Stimulated activated CD8-positive, alpha-beta memory T cell treated with anti-CD3 and anti-CD28 coated beads, Interleukin-2, amount 100 ng/mL, for 1 hour (primary cell): Measurements from ENCODE around the gene SOX8.

Experiments used
- DNase-seq, 2 donors: peaks; one replicate each; pipeline ENCODE4 v3.0.0-alpha.2; 2020; ENCODE audit warnings: low read depth in 2 of 2

The SOX8 gene

DNA sequence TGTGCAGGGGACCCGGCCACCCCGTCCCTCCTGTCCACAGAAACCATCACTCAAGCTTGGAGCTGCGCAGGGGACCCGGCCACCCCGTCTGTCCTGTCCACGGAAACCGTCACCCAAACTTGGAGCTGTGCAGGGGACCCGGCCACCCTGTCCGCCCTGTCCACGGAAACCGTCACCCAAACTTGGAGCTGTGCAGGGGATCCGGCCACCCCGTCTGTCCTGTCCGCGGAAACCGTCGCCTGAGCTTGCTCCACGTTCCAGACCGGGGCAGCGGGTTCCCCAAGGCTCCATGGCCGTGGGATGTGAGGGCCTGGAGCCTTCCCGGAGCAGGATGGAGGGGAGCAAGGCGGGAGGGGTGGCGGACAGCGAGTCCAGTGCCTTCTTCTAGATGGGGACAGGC lies 25.2 kb downstream of the SOX8 start:
- no peak for DNase-seq

DNA sequence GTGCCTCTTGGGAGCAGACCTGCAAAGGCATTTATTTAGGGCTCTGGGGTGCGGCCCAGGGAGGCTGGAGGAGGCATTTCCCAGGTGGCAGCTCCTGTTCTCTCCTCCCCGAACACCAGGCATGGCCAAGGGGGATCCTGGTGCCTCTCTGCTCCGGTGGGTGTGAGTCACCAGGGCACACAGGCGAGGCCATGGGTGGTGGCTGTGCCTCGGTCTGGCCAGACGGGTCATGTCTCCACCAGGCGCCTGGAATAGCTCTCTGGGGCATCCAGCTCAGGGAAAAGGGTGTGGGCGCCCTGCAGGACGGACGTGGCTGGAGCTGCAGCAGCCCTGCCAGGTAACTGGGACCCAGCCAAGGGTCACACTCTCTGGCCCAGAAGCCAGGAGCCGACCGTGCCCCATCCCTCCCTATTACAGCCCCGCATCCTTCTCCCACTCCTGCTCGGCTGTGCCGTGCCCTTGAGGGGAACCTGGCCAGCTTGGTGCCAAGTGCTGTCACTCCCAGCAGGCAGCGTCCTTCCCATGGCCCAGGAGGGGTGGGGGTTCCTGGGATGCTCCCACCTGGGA lies 25.8 kb downstream of the SOX8 start:
- DNase-seq = no peak

DNA sequence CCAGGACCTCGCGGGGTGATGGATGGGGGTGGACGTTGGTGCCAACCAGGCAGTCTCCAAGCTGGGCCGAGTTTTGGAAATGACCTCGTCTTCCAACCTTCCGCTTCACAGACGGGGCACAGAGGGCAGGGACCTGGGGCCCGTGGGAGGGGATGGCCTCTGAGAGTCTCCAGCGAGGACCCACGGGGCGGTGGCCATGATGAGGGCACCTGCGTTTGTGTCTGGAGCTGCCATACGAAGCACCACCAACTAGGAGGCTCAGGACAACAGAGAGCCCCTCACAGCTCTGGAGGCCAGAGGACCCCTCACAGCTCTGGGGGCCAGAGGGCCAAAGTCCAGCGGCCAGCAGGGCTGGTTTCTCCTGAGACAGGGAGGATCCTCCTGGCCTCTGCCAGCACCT lies 26.5 kb downstream of the SOX8 start:
- no peak for DNase-seq

DNA sequence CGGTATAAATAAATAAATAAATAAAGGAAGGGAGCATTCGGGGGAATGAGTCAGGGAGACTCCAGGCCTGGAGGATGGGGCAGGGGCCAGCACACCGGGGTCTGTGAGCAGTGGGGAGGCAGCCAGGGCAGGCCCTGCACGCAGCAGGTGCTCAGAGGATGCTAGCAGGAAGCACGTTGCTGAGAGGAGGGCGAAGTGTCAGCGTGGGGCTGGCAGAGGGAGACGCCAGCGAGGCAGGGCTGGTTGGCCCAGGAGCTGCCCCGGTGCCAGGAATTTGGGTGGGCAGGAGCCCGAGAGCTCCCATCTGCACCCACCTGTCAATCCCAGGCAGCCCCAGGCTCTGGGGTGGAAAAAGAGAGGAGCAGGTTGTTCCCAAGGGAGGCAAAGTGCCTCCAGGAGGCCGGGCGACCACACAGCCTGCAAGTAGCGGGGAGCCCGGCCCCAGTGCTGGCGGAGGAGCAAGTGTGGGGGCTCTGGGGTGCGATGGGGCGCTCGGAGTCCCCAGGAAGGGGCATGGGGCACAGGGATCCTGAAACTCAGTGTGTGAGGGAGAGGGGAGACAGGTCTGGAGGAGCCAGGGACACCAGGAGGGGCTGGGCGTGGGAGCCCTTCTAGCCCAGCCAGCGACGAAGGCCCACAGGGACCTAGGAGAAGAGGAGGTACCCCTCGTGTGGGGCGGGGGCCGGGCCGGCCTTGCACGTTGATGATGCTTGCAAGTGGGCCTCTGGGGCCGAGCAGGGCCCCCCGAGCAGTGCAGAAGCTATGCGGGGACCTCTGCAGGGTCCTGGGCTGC lies 28.0 kb downstream of the SOX8 start:
- no peak for DNase-seq

DNA sequence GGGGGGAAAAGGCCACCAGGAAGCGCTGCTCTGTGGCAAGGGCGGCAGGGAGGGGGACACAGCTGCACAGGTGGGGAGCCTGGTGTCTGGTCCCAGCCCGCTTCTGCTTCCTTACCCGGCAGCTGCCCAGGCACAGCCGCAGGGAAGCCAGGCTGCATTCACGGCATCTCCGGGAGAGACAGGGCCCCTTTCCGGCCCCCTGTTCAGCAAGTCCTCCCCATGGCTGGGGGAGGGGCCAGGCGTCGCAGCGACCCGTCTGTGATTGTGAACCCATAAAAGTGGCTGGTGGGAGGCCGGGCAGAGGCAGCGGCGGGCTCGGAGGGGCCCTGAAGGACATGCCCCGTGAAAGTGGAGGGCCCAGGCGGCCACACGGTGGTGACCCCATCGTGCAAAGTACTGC lies 28.7 kb downstream of the SOX8 start:
- DNase-seq = no peak

DNA sequence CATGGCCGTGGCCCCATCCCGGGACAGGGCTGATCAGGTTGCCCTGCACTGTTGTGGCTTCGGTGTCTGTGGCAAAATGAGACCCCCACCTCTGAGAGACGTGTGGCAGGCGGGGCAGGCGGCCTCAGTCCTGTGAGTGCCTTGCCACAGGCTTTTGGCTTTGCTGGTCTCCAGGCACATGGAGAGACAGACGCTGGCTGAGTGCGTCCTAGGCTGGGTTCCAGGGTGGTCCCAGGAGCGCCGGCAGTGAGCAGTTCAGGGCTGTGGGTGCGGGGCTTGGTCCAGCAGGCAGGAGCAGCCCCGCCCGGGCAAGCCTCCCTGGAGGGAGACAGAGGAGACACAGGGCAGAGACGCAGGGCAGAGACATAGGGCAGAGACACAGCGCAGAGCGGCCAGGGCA lies 29.2 kb downstream of the SOX8 start:
- DNase-seq = no peak

DNA sequence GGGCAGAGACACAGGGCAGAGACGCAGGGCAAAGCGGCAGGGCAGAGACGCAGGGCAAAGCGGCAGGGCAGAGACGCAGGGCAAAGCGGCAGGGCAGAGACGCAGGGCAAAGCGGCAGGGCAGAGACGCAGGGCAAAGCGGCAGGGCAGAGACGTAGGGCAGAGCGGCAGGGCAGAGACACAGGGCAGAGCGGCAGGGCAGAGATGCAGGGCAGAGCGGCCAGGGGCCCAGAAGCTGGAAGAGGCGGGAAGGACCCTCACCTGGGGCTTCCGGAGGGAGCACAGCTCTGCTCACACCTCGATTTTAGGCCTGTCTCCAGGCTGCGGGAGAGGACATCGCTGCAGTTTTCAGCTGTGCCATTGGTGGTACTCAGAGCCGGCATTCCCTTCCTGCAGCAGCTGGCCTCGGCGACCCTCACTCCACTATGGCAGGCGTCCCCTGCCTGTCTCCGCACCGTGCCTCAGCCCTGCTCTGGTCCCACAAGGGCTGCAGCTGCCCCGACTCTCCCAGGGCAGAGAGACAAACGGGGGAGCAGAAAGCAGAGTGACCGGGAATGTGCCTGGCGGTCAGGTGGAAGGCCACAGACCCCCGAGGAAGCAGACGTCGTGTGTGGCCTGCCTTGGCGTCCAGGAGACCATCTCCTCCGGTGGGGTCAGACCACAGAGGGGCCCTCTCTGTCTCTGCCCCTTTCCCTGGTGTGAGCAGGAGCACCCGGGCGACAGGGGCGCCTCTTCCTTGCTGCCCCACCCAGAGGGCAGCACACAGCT lies 29.9 kb downstream of the SOX8 start:
- DNase-seq = no peak

DNA sequence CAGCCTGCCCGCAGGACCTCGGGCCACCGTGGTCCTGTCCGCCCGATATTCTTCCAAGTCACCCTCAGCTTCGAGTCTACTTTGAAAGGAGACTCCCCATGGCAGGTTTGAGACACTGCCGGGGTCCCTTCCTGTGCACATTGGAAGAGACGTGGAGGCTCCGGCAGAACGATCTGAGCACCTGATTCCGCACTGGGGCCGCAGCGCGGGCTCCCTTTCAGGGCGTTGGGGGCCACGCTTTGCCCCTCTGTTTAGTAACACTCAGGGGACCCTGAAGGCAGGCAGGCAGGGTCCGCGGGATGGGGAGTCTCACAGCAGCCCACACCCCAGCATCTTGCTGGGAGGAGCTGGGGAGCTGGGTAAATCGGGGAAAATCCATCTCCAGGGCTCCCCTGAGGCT lies 30.6 kb downstream of the SOX8 start:
- no peak for DNase-seq

DNA sequence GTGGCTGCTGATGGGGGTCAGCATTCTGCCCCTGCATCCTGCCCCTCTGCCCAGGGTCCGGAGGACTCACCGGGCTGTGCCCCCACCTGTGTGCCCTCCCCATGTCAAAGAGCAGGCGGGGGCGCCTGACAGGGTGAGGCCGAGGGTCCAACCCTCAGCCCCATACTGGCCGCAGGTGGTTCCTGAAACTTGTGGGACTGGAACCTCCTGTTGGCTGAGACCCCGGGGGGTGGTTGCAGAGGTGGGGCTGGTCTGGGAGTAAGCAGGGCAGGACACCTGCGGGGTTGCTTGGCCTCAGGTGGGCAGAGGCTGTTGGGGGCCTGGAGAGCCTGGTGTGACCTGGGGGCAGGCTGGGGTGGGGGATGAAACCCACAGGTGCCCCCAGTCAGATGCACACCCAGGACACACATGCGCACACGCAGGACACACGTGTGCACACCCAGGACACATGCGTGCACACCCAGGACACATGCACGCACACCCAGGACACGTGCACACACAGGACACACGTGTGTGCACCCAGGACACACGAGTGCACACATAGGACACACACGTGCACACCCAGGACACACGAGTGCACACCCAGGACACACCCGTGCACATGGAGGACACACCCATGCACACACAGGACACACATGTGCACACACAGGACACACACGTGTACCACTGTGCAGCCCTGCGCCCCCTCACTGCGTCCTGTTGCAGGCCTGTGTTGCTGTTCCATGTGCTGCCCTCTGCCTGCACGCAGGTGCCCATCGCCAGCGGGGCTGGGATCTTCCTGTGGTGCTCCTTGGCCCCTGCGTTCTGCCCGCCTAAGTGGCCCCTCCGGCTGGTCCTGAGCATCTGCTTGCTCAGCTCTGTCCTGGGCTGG lies 31.4 kb downstream of the SOX8 start:
- no peak for DNase-seq

DNA sequence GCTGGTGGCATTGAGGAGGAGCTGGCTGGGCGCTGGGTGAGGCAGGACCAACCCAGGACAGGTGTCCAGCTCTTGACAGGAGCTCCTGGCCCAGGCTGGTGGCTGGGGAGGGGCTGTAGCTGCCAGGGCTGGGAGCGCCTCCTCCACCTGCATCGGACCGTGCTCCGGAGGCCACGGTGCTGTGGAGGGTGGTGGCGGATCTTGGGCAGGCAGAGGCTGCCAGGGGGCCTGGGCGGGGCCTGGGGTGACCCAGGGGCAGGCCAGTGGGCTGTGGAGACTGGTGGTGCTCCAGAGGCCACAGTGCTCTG lies 32.0 kb downstream of the SOX8 start:
- DNase-seq = no peak

DNA sequence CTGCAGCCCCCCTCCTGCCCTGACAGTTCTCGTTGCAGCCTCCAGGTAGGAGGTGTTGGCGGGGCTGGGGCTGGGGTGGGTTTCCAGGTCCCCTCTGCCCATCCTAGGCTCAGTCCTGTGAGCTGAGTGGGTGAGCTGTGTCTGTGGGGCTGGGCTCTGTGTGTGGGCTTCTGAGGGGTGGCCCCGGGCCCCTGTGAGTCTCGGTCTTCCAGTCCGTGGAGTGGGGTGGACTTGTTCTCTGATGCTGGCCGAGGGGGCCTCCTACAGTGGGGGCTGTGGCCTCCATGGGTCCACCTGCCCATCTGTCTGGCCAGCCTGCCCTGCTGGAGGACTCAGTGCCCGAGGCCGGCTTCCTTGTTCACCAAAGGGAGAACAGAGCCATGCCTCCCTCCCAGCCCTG lies 32.7 kb downstream of the SOX8 start:
- DNase-seq = no peak

DNA sequence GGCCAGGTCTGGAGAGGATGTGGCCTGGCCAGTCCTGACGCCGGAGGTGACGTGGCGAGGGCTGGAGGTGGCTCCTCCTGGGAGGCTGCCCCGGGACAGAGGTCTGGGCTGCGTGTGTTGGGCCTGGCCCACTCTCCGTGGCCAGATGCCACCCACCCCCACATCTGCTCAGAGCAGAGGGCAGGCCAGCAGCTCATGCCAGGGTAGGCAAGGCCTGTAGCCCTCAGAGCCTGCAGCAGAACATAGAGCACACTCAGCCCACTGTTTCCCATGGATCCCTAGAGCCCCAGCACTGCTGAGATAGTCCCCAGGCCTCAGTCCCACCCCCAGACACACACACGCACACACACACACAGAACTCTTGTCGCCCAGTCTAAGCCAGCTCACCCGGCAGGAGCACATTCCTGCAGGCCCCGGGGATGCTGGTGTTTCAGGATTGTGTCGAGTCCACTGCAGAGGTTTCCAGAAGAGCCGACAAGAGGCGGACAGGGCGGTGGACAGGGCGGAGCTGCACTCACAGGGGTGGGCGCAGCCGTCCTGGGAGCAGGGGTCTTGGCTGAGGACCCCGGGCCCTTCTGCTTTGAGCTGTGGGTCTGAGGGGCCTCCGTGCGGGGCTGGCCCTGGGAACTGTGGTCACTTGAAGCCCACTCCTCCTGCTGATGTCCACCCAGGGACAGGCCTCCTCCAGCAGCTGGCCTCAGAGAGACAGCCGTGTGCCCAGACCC lies 33.4 kb downstream of the SOX8 start:
- no peak for DNase-seq

DNA sequence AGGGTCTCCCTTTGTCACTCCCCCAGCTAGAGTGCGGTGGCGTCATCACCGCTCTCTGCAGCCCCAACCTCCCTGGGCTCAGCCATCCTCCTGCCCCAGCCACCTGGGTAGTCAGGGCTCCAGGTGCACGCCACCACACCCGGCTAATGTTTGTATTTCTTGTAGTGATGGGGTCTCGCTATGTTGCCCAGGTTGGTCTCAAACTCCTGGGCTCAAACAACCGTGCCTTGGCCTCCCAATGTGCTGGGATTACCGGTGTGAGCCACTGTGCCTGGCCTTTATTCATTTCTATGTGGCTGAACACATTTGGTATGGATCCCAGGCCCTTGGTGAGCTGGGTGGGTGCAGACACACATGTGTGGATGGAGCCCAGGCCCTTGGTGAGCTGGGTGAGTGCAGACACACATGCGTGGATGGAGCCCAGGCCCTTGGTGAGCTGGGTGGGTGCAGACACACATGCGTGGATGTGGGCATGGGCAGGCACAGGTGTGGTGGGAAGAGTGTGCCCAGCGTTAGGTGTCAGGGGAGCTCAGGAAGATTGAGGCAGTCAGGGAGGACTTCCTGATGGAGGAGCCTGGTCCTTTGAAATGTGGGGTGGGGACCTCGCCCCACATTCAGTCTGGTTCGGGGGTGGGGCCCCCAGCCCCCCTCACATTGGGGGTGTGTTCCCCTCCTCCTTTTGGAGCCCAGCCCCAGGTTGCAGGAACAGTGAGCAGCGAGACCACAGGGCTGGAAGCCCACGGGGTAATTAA lies 37.1 kb downstream of the SOX8 start:
- DNase-seq = no peak

DNA sequence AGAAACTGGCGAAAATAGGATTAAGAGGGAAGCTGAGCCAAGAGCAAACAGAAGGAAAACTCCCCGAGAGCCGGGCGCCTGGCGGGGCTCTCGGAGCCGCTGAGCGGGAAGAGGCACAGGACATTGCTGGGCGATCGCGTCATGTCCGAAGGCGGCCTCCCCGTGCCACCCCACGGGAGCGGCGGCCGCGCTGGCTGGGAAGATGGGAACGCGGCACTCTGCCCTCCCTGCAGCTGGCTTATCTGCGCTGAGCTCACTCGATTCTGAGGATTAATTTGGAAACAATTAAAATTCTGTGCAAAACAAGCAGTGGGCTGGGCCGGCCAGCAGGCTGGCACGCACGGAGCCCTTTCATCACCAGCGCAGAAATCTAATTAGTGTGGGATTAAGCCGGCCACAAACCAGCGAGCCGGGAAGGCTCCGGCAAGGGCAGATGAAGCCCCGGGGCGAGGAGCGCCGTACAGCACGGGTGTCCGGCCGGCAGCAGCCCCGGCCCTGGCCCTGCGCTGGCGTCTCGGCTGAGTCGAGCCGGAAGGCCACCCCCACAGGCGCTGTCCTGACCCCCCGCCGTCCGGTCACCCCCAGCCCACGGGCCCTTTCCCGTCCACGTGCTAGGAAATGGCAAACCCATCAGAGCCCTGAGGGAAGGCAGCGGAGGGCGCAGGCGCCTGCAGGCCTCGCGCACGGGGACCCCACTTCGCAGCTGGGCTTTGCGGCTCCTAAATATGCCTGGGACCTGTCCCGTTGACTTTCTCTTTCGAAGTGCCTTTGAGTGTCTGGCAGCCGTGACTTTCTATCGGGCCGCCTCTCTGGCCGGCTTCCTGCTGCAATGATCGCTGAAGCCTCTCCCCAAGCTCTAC lies 37.9 kb downstream of the SOX8 start:
- no peak for DNase-seq

DNA sequence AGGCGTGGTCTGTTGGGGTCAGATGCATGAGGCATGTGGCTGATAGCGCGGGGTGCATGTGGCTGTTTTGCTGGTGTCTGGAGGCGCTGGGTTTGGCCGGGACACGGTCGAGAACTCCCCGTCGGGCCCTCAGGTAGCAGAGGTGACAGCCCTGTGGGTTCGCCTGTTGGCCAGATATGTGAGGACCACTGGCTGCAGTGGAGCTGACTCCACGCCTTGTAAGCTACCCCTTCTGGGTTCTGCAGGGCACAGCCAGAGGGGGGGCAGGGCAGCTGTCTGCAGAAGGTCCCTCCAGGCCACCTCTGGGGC lies 38.5 kb downstream of the SOX8 start:
- no peak for DNase-seq

DNA sequence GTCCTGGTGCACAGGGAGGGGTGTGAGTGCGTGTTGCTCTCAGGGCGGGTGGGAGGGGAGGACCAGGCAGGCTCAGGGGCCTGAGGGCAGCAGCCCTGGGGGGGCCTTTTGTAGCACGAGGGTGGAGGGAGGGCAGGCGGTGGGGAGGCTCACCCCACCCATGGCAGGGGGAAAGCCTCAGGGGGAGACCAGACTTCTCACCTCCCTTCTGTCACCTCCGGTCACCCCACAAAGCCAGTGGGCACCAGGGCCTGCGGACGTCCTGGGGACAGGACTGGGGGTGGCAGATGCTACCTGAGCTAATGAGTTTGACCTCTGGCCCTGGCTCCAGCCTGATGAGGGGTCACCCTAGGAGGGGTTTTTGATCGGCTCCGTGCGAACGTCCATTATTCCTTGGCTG lies 39.0 kb downstream of the SOX8 start:
- DNase-seq = no peak

DNA sequence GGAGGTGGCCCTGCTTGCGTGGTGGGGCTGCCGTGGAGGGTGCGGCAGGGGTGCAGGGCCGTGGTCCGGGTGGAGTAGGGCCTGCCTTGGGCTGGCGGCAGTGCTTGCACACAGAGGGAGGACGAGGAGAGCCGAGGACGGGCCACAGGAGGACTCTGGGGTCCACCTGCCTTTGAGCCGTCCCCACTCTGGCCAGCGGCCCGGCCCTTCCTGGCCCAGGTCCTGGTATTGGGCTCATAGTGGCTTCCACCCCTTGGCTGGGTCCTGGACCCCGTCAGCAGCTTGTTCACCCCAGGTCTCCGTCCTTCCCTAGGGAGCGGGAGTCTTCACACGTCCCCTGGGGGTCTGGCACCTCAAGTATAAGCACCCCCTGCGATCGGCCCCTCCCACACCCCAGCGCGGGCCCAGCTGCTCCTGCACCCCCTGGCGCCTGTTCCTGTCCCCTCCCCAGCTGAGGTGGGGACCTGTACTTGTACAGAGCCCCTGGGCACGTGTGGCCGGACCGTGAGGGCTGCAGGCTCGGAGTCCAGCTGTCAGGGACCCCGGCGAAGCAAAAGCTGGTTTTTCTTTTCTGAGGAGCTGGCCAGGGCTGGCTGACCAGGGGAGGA lies 40.1 kb downstream of the SOX8 start:
- no peak for DNase-seq

DNA sequence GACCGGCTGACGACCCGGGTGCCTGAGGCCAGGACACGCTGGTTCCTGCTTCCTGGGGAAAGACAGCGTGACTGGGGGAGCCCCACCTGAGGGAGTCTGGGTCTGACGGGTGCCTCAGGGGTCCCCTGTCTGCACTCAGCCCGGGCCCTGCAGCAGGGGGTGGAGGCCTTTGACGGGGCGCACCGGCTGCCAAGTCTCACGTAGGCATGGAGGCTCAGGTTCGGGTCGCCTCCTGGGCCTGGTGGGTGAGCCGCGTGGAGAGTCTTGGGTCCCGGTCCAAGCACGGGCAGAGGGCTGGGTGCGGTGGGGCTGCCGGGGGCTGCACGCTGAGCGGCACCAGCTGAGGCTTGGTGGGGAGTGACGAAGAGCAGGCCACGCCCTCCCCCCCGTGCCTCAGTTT lies 40.9 kb downstream of the SOX8 start:
- no peak for DNase-seq

DNA sequence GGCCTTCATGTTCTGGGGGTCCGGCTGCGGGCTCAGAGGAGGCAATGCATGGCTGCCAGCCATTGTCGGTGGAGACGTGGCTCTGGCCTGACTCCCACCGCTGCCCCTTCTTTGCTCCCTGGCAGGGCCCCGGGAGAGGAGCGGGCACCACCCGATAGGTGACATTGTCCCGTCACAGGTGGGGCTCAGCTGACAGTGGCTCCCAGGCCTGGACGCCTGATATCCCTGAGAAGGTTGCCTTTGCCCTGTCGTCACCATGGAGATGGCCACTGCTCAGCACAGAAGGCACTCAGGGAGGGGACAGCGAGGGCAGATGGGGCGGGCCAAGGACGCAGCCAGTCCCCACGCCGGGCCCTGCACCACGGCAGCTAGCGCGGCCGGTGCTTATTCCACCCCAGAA lies 42.6 kb downstream of the SOX8 start:
- DNase-seq = no peak
